ENCODE data around the gene NPHP4. TPM values are rescaled to one million over a fixed set of nuclear protein-coding genes. Genes with fewer than 3 reads are reported as not detected.

Gene NPHP4
- total RNA-seq, 1 donor from 2014 or later = 12.8 TPM

DNA sequence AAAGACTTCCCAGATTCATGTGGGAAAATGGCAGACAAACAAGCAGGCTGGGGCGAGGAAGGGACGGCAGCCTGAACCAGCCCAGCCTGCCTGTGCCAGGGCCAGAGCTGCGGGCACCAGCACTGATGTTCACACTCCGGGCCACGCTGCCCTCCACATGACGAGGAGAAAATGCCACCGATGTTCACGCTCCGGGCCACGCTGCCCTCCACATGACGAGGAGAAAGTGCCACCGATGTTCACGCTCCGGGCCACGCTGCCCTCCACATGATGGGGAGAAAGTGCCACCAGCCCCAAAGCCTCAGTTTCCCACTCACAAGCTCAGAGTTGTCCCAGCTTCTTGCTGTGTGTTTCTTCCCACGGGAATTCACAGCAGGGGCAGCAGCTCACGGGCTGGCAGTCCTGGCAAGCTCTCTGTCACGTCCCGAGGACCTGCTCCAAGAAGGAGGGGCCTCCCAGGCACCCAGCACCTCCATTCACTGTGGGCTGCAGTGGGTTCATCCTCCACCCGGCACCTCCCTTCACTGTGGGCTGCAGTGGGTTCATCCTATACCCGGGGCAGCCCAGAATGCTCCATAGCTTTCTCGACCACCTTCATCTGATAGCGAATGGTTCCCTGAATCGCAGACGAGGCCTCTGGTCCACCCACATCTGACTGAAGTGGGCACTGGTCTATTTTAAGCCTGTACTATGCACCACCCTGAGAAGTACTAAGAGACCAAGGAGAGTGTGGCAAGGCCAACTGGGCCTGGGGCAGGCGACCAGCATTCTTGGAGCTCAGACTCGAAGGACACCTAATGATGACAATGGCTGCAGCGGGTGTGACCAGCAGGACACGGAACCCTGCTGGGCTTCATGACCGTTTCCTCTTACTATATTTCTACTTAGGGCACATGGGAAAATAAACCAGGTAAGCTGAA is 108.8 kb downstream of the NPHP4 start:
- no peak overlapping the region for H3K27ac Mint-ChIP-seq (ENCODE audit: unreplicated experiment)

DNA sequence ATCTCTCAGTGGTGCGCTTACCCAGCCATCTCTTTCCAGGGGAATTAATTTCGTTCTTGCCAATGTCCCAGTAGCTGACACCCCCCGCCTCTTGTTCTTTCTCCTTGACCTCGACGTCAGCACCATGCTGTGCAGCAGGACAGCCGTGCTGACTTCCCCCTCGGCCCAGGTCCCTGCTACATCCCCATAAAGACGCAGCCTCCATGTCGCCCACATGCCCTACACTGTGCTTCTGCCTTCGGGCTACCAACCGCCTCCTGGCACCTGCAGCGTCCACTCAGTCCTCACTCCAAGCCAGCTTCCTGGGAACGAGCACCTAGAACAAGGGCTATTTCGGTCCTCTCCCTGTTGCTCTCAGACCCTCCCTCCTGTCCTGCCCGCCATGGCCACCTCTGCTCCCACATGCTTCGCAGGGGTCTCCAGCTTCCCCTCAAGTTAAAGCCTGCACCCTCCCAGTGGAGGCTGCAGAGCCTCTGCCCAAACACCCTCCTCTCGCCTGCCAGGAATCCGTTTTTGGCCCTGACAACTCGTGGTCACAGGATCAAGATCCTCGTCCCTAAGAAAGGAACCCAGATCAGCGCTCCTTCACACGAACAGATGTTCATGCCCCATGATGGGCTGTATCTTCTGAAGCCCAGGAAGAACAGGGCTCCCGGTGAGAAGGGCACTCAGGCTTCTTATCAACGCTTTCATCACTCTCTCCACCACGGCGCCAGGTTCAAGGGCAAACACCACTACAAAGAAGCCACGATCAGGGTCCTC is 109.7 kb downstream of the NPHP4 start:
- peaks cover 22% of the 10 kb centered on the region for H3K36me3 Mint-ChIP-seq (ENCODE audit: unreplicated experiment)
- TF ChIP-seq, protein P1, sequence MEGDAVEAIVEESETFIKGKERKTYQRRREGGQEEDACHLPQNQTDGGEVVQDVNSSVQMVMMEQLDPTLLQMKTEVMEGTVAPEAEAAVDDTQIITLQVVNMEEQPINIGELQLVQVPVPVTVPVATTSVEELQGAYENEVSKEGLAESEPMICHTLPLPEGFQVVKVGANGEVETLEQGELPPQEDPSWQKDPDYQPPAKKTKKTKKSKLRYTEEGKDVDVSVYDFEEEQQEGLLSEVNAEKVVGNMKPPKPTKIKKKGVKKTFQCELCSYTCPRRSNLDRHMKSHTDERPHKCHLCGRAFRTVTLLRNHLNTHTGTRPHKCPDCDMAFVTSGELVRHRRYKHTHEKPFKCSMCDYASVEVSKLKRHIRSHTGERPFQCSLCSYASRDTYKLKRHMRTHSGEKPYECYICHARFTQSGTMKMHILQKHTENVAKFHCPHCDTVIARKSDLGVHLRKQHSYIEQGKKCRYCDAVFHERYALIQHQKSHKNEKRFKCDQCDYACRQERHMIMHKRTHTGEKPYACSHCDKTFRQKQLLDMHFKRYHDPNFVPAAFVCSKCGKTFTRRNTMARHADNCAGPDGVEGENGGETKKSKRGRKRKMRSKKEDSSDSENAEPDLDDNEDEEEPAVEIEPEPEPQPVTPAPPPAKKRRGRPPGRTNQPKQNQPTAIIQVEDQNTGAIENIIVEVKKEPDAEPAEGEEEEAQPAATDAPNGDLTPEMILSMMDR (IDR thresholded peaks at IDR 0.05) = no peak

More for the DNA sequence above, 108.8 kb downstream of the NPHP4 start:
- TF ChIP-seq, protein P1 (IDR thresholded peaks at IDR 0.05) = no peak
- Mint-ChIP-seq H3K36me3 (ENCODE audit: unreplicated experiment) (peaks cover 22% of the 10 kb centered on the region), H3K27me3 (ENCODE audit: unreplicated experiment) (no peaks in the 10 kb centered on the region), H3K4me3 (ENCODE audit: unreplicated experiment) (no peak overlapping the region), H3K4me1 (ENCODE audit: unreplicated experiment) (peaks cover 10% of the 10 kb centered on the region), H3K9me3 (ENCODE audit: unreplicated experiment) (peaks cover 4% of the 10 kb centered on the region)
- no peak for DNase-seq (ENCODE audit: extremely low spot score, unreplicated experiment)

DNA sequence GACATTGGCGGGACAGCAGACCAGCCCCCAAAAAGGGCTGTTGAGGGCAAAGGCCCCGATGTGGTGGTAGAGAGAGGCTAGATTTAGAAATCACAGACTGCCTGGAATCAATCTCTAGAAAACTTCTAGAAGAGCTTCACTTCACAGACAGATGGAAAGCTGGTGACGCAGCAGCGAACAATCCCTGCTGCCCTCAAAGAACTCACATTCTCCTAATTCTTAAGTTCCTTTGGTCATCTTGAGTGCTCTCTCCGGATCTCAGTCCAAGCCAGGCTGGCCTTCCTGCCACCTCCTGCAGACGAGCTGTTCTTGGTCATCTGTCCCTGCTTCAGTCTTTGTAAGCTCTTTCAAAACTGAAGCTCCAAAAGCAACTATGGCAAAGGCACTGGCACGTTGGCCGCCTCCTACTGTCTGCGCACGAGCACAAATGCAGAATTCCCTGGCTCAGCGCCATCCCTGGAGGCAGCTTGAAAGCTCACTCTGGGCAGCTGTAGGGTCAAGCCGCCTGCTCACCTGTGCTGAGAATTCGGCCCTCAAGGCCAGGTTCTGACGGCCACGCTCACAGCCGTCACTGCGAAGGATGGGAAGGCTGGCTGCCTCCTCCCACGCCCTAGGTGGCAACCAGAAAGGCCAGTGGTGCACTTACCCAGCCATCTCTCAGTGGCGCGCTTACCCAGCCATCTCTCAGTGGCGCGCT is 110.6 kb downstream of the NPHP4 start:
- DNase-seq (ENCODE audit: extremely low spot score, unreplicated experiment) = no peak
- H3K4me1 Mint-ChIP-seq (ENCODE audit: unreplicated experiment) = no peaks in the 10 kb centered on the region
- H3K4me3 Mint-ChIP-seq (ENCODE audit: unreplicated experiment) = no peak overlapping the region
- TF ChIP-seq, protein P1 (IDR thresholded peaks at IDR 0.05) = no peak
- H3K9me3 Mint-ChIP-seq (ENCODE audit: unreplicated experiment) = peaks cover 4% of the 10 kb centered on the region
- no peaks in the 10 kb centered on the region for H3K27me3 Mint-ChIP-seq (ENCODE audit: unreplicated experiment)
- no peak overlapping the region for H3K27ac Mint-ChIP-seq (ENCODE audit: unreplicated experiment)
- peaks cover 22% of the 10 kb centered on the region for H3K36me3 Mint-ChIP-seq (ENCODE audit: unreplicated experiment)

More for the DNA sequence above, 109.7 kb downstream of the NPHP4 start:
- DNase-seq (ENCODE audit: extremely low spot score, unreplicated experiment) = no peak
- Mint-ChIP-seq H3K4me3 (ENCODE audit: unreplicated experiment) (no peak overlapping the region), H3K9me3 (ENCODE audit: unreplicated experiment) (peaks cover 4% of the 10 kb centered on the region), H3K27ac (ENCODE audit: unreplicated experiment) (no peak overlapping the region), H3K27me3 (ENCODE audit: unreplicated experiment) (no peaks in the 10 kb centered on the region), H3K4me1 (ENCODE audit: unreplicated experiment) (peaks cover 4% of the 10 kb centered on the region)

DNA sequence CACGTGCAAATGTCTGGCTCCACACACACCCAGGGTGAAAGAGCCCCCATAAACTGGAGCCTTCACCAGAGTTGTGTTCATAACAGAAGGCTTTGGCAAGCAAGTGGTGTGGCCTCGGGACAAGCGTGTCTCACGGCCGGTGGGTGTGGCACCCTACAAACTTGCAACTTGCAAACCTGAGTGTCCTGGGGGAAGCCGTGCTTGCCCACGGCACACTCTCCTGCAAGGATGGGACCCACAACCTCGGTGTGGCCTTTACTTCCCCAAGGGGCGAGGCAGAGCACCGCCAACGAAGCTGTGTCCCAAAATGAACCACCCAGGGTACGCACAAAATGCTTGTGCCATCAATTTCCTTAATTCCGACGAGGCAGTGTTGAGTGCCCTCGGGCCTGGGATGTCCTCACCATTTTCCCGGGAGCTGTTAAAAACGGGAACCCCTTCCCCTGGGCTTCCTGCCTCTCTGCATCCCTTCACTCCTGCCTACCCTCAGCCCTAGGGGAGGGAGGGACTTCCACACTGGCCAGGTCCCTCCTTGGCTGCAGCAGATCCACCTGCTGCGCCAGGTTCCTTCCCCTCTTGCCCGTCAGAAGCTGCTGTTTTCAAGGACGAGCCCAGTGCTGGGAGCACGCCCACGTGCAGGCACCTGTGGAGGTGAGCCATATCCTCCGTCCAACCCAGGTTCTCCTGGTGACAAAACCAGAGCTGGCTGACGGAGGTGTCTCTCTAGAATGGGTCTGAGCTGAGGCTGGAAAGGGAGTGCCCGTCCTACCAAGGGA is 111.4 kb downstream of the NPHP4 start:
- H3K4me3 Mint-ChIP-seq (ENCODE audit: unreplicated experiment) = no peak overlapping the region
- H3K27me3 Mint-ChIP-seq (ENCODE audit: unreplicated experiment) = no peaks in the 10 kb centered on the region
- H3K9me3 Mint-ChIP-seq (ENCODE audit: unreplicated experiment) = peaks cover 4% of the 10 kb centered on the region
- DNase-seq (ENCODE audit: extremely low spot score, unreplicated experiment) = no peak
- H3K27ac Mint-ChIP-seq (ENCODE audit: unreplicated experiment) = no peak overlapping the region
- peaks cover 22% of the 10 kb centered on the region for H3K36me3 Mint-ChIP-seq (ENCODE audit: unreplicated experiment)
- no peaks in the 10 kb centered on the region for H3K4me1 Mint-ChIP-seq (ENCODE audit: unreplicated experiment)
- TF ChIP-seq, protein P1 (IDR thresholded peaks at IDR 0.05) = no peak
